Measurements from ENCODE around the gene ADORA3.
"Not testable (repeated sequence)": the region's sequence is repeated elsewhere in the genome, so short reads cannot be mapped to it uniquely, and the experiment has no call there.

ADORA3 gene

DNA sequence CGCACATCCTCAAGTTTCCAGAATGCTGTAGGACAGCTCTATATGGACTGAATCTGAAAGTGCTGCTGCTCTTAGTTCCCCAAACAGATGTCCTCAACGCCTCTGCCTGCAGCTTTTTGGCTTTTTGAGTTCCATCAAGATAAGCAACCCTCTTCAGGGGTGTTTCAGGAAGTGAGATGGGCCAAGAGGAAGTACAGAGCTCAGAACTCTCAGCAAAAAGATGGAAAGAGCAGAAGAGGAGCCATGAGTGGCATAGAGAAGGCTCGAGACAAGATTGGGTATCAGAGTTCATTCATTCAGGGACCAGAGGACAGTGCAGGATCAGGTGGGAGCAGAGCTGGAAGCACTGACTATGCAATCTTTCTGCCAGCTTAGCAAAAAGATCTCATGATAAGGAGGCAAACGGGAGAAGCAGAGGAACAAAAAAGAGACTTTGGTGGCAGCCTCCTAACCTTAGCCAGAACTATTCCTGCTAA lies at the start of gene ADORA3, which contains the start of gene TMIGD3:
TSS of gene ADORA3 (minus strand) at position 49 of the 476 bp plus-strand sequence. CDS start 279 bp downstream, outside the sequence.
TSS of gene TMIGD3 (minus strand) at position 49 of the 476 bp plus-strand sequence. CDS start 279 bp downstream, outside the sequence.
- no peak for DNase-seq (ENCODE audit: low spot score)

DNA sequence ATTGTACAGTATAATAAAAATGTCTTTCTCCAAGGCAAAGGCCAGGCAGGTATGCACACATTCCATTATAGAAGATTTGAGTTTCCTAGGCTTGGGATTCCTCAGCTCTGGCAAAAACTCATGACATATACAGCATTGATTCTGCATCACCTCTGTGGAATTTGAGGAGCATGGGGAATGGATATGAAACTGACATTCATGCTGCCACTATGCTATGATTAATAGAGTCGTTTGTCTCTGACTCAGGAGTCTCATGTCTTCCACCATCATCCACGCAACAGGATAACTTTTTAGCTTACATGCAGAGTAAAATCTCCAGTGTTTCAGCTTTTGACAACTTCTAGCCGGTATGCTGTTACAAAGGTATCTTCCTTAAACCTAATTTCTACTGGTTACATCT lies 49.8 kb upstream of the ADORA3 start:
- peak; percentile 2 for DNase-seq (ENCODE audit: low spot score)

DNA sequence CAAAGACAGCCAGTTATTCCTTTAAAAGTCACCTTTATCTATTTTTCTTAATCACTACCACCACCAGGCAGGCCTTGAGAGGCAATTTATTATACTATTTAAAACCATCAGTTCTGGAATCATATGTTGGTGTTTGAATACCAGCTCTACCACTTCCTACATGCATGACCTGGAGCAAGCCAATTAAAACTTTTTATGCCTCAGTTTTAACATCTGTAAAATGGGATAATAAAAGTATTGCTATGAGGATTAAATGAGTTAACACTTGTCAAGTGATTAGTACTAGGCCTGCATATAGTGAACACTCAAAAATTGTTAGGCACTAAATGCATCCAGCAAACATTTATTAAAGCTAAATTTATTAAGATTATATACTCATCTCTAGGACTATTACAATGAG lies 49.2 kb upstream of the ADORA3 start:
- DNase-seq (ENCODE audit: low spot score) = no peak

DNA sequence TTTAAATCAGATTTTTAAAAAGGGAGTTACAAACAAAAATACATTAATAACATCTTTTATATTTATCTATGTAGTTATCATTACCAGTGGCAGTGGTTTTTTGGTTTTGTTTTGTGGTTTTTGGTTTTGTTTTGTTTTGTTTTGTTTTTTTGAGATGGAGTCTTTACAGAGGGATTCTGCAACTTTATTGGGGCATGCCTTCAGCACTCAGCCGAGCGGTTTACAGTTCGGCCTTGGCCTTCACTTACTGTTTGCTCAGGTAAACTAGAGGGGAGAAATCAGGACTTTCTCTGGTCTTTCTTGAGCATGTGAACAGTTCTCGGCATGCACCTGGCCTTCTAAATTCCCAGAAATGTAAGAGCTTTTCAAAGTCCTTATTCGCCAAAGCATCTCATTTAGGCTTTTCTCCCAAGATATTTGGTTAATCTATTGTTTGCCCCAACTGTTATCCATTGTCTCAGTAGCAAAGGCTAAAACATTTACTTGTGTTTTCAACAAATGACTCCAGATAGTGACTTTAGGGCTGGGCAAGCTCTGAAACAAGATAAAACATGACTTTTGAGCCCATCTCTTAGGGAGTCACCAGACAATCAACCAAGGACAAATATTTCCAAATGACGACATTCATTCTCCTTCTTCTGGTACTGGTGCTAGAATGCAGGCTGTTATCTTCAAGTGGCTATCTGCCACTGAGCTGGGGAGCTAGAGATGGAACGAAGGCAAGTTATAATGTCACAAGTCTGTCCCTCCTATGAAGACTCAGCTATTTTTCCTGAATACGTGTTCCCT lies 48.4 kb upstream of the ADORA3 start:
- no peak for DNase-seq (ENCODE audit: low spot score)

DNA sequence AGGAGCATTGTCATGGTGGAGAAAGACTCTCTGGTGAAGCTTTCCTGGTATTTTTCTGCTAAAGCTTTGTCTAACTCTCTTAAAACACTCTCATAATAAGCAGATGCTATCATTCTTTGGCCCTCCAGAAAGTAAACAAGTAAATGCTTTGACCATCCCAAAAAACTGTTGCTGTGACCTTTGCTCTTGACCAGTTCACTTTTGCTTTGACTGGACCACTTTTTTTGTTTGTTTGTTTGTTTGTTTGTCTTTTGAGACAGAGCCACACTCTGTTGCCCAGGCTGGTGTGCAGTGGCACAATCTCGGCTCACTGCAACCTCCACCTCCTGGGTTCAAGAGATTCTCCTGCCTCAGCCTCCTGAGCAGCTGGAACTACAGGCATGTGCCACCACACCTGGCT lies 44.4 kb upstream of the ADORA3 start:
- not testable (repeated sequence) for DNase-seq (ENCODE audit: low spot score)

DNA sequence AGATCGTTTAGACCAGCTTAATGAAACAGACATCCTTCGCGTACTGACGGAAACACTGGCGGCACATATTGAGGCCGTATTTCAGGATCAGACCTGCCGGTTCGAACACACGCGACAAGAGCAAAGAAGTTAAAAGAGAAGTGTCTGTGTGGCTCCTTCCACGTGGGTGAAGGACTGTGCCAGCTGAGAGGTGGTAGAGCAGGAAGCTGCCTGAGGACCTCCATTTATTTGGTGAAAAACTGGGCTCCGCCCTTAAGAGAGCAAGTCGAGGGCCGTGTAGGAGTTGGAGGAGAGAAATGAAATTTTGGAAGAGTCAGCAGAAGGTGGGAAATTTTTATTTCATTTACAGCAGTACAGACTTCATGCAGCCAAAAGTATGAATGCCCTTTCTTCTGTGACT lies 38.8 kb upstream of the ADORA3 start:
- peak; percentile 6 for DNase-seq (ENCODE audit: low spot score)

DNA sequence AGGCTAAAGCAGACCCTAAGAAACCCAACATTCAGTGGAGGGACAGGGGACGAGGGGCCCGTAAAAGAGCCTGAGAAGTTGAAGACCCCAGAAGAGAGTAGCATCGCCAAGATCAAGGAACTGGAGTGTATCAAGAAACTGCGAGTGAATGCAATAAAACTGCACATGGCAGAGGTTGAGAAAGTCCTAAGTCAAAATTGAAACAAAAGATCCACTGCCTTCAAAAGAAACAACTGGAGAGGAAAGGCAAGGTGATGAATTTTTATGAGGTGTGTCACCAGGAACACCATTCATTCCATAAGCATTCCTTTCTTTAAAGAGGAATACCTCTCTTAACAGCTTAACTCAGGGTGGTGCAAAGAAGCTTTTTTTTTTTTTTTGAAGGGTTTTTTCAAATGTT lies 38.3 kb upstream of the ADORA3 start:
- DNase-seq (ENCODE audit: low spot score) = peak; percentile 59

DNA sequence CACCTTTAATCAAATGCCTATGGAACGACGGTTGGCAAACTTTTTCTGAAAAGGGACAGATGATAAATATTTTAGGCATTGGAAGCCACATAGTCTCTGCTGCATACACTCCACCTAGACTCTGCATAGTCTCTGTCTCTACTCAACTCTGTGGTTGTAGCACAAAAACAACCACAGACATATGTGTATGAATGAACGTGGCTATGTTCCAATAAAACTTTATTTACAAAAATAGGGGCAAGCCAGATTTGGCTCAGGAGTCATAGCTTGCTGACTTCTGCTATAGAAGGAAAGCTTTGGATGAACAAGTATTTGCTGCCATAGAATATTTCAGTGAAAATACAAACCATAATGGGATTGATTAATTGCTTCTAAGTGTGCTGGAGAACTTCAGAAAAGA lies 37.5 kb upstream of the ADORA3 start:
- no peak for DNase-seq (ENCODE audit: low spot score)

DNA sequence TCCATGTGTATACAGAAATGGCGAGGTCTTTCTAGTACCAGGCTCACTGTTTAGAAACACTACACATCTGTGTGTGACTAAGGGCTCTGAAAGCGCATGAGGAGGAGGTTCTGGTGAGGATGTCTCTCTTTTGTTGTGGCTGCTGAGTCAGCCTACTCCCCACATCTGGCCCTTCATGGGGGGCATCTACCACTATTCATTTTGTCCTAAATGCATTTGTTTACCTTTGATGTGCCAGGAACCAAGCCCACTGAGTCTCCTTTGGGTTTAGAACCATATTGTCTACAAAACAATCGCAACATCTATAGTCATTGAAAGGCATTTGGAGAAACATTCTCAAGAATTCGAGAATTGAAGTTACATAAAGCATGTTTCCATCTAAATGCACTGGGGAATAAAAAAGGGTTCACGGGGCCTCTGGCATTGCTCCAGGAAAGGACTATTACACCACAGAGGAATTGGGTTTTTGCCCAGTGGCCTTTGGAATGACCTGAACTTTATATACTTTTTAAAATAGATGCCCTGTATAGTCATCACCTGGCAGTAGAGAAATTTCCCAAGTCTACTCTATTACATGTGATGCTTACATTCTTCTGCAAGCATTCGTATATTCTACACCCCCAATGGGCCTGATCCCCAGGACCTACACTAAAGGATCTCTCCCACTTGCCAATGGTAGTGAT lies 35.1 kb upstream of the ADORA3 start:
- peak; percentile 38 for DNase-seq (ENCODE audit: low spot score)

DNA sequence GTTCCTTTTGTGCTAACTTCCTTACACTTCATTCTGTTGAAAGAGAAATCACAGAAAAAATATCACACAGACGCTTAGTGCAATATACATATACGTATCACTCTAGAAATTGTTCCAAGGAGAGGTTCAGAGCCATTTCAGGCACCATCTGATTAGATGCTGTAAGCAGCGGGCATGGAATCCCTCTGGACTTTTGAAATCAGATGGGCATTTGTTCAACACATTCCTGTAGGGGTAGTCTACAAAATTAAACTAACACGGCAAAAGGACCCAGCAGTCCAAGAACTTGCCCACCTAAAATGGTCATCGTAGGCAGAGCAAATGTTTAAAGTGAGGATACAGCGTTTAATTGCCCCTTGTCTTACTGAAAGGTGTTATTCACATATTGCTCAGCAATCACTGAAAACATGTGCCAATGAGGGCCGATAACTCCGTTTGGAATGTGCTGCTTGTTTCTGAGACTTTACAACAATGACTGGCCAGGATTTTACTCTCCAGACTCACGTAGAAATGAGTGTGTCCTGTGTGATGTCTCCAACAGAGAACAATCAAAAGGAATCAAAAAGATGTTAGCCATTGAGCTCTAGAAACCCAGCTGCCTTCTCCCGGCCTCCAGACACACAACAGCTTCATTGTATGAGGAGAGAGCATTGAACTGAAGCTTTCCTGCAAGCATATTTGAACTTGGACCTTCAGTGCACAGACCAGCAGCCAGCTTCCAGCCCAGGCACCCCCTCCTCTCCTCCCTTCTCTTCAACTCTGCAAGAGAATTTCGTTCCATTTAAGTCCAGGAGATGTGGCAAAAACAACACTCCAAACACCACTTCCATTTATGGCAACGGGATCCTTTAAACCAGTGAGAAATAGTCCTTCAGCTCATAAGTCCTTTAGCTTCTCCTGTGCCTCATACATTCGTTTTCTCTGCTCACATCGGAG lies 32.1 kb upstream of the ADORA3 start:
- DNase-seq (ENCODE audit: low spot score) = no peak

DNA sequence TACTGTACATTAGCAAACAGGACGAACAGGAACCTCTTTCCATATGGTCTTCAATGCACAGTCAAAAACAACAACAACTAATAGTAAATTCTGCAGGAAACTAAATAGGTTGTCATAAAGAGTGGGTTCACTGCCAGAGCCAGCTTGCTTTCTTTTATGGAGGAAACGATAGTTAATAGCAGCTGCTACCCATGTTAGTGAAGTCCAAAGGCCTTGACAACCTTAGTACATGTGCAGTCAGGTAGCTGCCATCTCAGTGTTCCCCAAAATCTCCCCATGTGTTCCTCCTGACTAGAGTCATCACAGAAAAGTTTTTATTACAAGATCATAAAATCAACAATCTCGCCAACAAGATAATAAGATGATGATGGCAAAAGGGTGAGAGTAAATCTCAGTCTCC lies 16.6 kb upstream of the ADORA3 start:
- no peak for DNase-seq (ENCODE audit: low spot score)

DNA sequence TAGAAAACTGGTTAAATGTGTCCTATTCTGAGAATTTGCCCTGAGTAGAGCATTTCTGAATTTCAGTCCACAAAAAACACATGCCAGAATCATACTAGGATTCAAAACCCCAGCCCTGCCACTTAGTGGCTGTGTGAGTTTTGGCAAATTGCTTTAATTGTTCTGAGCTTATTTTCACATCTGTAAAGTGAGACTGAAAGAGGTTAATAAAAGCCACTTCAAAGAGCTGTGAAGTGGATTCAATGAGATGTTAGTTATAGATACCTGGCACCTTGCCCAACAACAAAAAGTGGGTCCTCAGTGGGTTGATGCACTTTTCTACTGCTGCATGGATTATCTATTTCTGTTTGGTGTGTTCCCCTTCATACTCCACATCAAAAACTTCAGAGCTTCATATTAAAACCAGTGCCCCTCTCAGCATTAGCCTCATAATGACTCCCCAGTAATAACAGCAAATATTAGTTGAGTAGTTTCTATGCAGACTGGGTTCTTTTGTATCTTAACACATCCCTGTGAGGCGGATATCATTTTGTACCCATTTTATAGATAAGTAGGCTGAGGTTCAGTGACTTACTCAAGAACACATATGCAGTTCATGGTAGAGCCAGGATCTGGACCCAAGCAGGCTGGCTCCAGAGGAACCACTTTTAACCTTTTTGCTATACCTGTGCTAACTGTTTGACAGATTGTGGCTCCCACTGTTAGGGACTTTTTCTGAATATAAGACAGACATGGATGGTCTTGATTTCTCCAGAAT lies 14.2 kb upstream of the ADORA3 start:
- DNase-seq (ENCODE audit: low spot score) = no peak

DNA sequence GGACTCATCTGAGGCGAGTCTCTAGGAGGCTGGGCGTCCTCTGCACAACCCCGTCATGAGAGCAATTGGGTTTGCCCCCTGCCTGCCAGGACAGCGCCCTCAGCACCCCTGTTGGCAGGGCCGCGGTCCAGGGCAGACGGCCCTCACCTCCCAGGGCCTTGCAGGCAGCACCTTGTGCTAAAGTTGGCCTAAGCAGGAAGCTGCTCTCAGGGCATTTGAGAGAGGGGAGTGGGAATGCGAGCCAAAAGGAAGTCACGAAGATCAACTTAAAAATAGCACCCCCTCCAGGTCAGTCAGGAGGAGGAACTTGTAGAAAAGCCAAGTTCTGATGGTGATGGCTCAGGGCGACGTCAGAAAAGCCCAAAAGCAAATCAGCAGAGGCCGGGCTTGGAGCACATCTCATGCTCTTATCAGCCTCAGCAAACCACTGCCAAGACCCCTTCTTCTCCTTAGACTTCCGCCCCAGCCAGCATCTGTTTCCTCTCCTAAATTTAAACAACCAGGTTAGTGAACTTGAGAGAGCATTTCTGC lies 12.6 kb upstream of the ADORA3 start:
- no peak for DNase-seq (ENCODE audit: low spot score)

DNA sequence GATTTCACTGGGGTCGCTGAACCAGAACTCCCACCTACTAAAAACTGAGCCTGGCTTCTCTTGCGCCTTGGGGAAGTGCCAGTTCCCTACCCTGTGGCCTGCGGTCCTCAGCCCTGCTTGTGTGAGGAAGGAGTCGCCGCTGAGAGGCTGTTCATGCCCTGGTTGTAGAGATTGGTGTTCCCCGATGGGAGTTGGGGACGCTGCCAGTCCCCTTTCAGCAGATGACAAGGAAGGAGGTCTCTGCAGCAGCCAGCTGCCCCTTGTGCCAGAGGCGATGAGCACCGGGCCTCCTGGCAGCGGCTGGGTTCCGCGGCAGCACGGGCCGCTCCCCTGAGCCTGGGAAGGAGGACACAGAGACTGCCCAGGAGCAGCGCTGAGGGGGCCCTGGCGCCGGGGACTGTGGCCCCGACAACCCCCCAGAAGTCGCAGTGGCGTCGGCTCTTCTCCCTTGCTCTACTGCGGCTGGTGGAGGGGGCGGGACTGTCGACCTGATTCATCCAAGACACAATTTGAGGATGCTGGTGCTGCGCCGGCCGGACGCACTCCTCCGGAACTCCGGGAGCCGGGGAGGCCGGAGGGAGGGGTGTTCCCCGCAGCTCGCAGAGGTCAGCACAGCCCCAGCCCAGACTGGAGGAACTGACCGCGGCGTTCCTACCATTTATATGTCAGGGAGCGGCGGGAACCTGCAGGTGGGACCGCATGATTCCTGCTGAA lies 12.0 kb upstream of the ADORA3 start:
- DNase-seq (ENCODE audit: low spot score) = no peak

DNA sequence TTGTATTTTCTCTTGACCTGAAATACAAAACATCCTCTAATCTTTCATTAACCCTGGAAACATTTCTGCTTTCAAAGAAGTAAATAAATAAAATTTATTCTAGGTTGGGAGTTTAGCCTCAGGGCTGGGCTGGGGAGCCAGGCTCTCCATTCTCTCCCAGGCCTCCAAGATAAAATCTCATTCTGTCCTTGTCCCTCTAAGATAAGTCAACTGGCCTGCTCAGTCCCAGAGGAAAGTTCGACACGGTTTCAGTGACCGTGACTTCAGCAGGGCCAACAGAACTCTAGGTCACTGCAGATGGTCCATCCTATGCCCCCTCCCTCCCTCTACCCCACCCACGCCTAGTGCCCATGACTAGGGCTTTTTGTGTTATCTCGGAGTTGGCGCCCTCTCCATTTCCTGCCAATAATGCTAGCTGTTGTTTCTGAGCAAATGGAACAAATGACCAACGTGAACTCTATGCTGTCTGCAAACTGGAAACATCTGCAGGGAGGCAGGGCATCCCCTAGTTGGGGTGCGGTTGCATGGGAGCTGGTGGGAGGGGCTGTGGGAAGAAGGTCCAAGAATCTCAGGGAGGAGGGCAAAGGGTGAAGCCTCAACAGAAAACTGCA lies 10.1 kb upstream of the ADORA3 start:
- no peak for DNase-seq (ENCODE audit: low spot score)

DNA sequence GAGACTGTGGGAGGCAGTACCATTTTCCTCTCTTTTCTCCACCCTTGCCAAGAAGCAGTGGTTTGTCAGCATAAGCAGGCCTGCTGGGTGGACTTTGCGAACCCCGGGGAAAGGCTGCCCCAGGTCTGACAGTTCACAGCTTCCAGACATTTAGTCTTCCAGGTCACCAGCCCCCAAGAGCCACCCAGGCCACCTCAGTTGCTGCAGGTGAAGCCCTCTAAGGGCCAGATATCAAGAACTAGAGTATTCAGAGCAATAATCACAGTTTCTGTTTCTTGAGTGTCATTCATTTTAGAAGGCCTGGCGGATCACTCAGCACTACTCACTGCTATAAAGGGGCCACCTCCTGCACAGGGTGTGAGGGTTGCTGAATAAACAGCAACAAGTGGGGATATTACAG lies 9.5 kb upstream of the ADORA3 start:
- DNase-seq (ENCODE audit: low spot score) = no peak

DNA sequence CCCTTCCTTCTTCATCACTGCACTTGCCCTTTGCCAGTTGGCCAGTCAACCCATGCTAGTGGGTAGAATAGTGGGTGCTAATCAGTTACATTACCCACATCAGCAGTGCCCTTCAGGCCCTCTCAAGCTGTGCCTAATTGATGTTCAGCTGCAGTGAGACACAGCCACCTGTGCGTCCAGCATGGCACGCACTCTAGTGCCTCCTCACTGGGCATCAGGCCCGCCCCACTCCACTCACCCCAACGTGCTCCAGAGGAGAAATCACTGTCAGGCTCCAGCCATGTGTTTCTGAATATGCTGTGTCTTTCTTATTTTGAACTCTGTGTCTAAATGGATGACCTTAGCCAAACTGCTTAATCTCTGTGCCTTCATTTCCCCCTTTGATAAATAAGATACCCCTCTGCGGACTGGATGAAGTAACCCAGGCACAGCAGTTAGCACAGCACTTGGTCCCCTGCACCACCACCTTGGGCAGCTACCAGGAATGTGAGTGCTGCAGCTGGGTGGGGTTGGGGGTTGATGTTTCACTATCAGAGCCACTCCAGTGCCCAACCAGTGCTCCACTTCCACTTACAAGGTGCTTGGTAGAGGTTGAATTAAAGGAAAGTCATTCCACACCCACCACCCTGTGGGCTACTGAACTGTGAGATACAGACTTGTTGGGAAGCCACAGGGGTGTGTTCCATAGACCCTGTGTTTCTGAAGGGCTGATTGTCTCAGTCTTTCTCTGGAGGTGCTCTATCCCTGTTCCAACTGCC lies 8.9 kb upstream of the ADORA3 start:
- no peak for DNase-seq (ENCODE audit: low spot score)

DNA sequence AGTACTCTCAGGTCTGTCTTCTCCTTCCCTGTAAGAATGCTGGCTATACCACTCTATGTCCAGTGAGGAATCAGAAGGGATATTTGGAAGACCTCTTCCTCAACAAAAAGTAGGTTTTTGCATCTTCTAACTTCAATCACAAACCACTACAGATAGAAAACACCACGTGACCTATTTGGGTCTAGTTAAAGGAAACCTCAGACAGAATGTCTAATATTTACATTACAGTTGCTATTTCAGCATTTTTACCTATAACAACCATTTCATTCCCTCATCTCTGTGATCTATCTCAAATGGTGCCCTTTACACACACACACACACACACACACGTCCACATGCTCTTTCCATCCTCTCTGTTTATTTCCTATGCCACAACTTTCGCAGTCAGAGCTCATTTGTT lies 7.9 kb upstream of the ADORA3 start:
- DNase-seq (ENCODE audit: low spot score) = no peak

DNA sequence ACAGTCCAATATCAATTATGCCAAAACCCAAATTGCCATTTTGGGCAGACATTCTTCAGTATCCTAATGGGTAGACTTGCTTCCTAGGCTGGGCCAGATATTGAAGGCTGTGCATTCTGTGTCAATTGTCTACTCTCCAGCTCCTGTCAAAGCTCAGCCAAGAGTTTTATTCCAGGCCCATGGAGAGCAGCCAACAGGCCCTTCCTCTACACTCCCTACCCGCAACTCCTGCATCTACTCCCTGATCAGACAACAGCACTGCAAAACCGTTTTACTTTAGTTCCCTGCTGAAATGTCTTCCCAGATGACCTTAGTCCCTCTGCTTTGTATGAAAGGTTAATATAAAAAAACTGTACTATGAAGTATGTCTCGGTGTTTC lies 6.6 kb upstream of the ADORA3 start:
- DNase-seq (ENCODE audit: low spot score) = no peak
